Effector memory CD8-positive, alpha-beta T cell (primary cell): ENCODE results near the gene RHOBTB3.

Experiments used
- ATAC-seq: fragments of 150-1000 bp; cut with Tn5 transposase; replicated peaks from 2 replicates; pipeline ENCODE4 v1.10.0; 2021; ENCODE audit warnings: mild to moderate bottlenecking, moderate library complexity
- DNase-seq, 3 experiments: peaks; one replicate each; pipeline ENCODE4 v3.0.0; 2021
- H3K27ac Mint-ChIP-seq, 2 donors: one replicate each; pipeline ENCODE4 v1.8.0; 2022; ENCODE audit warnings: mild to moderate bottlenecking in 2 of 2, mixed read lengths in 2 of 2, moderate library complexity in 2 of 2
- H3K27me3 Mint-ChIP-seq, 2 donors: one replicate each; pipeline ENCODE4 v1.8.0; 2022; ENCODE audit warnings: mixed read lengths in 2 of 2
- H3K36me3 Mint-ChIP-seq: one replicate; pipeline ENCODE4 v1.8.0; 2022; ENCODE audit warnings: mild to moderate bottlenecking, moderate library complexity, mixed read lengths; ENCODE audit not compliant: insufficient read depth
- H3K4me1 Mint-ChIP-seq, 2 donors: one replicate each; pipeline ENCODE4 v1.8.0; 2022; ENCODE audit warnings: low read depth in 2 of 2, mixed read lengths in 2 of 2
- H3K4me3 Mint-ChIP-seq, 2 donors: one replicate each; pipeline ENCODE4 v1.8.0; 2022; ENCODE audit warnings: mild to moderate bottlenecking in 2 of 2, mixed read lengths in 2 of 2, moderate library complexity in 2 of 2
- H3K9me3 Mint-ChIP-seq, 2 donors: one replicate each; pipeline ENCODE4 v1.8.0; 2022; ENCODE audit warnings: mixed read lengths in 2 of 2

RHOBTB3 gene

DNA sequence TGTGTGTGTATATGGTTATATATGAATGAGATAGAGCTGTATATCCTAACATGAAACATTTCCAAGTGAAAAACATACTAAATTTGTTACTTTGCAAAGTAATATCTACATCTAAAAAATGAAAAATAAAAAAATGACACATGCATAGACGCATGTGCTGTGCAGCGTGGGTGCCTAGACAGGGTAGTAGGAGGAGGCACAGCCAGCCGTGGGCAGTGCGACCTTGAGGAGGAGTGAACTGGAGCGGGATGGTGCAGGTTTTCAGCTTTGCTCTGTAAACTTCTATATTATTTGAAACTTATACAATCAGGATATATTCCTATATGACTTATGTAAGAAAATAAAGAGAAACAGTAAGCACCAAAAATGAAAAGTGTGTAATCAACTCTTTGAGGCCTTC, 106.4 kb downstream of the RHOBTB3 start:
- peaks cover 8% of the 10 kb centered on the region for H3K36me3 Mint-ChIP-seq
- no peaks in the 10 kb centered on the region for H3K9me3 Mint-ChIP-seq
- DNase-seq (no peak), ATAC-seq (no peak)
- no peaks in the 10 kb centered on the region for H3K27me3 Mint-ChIP-seq
- H3K4me3 Mint-ChIP-seq: no peak overlapping the region
- peaks cover 29 to 41% of the 10 kb centered on the region in 2 donors for H3K4me1 Mint-ChIP-seq
- H3K27ac Mint-ChIP-seq: peak overlapping the region in 1 of 2 donors; percentile 96

DNA sequence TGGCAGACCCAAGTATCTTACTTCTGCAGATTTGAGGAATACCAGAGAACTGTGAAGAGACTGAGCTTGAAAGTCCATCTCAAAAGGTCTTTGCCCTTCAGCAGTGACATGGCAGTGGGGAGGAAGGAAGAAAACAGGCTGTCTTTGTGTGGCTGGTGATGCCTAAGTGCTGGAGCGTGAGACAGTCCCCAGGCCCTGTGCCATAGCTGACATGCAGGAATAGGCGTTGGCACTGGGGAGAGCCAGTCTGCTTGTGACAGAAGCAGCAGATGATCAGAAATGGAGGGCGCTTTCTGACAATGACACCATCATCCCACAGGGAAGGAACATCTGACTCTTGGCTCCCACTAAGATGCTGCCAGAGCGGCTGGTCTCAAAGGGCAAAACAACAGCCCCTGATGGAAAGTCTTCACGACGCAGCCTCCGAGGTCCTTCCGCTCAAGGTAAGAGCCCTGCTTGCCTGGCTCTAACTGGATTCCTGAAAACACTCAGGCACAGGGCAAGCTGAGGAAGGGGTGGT, 106.9 kb downstream of the RHOBTB3 start:
- no peak for DNase-seq
- Mint-ChIP-seq H3K4me3 (no peak overlapping the region), H3K4me1 (peaks cover 29 to 41% of the 10 kb centered on the region in 2 donors), H3K36me3 (peaks cover 8% of the 10 kb centered on the region), H3K27ac (peak overlapping the region in 1 of 2 donors; percentile 96), H3K9me3 (no peaks in the 10 kb centered on the region), H3K27me3 (no peaks in the 10 kb centered on the region)
- no peak for ATAC-seq

DNA sequence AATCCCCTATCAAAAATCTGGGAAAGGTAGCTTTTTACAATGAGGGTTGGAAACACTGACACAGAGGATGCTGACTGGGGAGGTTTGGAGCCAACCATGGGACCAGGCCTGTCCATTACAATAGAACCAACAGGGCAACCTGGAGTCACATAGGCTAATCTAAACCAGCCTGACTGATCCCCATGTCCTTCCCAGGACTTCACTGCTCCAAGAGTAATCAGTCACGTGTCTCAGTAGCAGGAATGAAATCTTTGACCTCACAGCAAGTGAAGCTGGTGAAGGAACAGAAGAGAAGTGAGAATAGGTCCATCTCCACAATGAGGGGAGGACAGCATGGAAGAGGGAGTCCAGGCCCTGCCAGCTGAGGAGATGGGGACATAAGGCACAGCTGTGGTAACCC, 107.4 kb downstream of the RHOBTB3 start:
- Mint-ChIP-seq H3K27ac (peak overlapping the region in 1 of 2 donors; percentile 39), H3K27me3 (no peaks in the 10 kb centered on the region), H3K4me3 (no peak overlapping the region), H3K9me3 (no peaks in the 10 kb centered on the region), H3K36me3 (peaks cover 11% of the 10 kb centered on the region), H3K4me1 (peaks cover 32 to 44% of the 10 kb centered on the region in 2 donors)
- ATAC-seq: no peak
- no peak for DNase-seq

DNA sequence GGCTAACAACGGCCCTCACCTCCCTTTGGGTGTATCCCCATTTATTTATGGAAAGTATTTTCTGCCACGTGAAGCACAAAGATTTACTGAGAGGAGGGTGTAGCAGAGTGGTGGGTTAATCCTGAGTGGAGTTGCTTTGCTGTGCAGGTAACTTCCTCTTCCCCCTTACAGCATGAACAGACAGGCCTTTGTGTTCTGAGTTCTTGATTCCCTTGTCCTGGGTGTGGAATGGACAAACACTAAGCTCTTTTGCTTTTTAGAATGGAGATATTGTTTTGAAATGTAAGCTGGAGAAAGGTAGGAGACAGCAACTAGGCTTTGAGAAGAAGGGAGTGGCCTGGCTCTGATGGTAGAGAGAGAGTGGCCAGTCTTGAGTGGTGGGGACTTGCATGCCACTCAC, 108.5 kb downstream of the RHOBTB3 start:
- Mint-ChIP-seq H3K9me3 (no peaks in the 10 kb centered on the region), H3K27ac (no peak overlapping the region), H3K4me1 (peaks cover 25 to 33% of the 10 kb centered on the region in 2 donors), H3K36me3 (peaks cover 6% of the 10 kb centered on the region), H3K27me3 (no peaks in the 10 kb centered on the region), H3K4me3 (no peak overlapping the region)
- ATAC-seq (no peak), DNase-seq (no peak)

DNA sequence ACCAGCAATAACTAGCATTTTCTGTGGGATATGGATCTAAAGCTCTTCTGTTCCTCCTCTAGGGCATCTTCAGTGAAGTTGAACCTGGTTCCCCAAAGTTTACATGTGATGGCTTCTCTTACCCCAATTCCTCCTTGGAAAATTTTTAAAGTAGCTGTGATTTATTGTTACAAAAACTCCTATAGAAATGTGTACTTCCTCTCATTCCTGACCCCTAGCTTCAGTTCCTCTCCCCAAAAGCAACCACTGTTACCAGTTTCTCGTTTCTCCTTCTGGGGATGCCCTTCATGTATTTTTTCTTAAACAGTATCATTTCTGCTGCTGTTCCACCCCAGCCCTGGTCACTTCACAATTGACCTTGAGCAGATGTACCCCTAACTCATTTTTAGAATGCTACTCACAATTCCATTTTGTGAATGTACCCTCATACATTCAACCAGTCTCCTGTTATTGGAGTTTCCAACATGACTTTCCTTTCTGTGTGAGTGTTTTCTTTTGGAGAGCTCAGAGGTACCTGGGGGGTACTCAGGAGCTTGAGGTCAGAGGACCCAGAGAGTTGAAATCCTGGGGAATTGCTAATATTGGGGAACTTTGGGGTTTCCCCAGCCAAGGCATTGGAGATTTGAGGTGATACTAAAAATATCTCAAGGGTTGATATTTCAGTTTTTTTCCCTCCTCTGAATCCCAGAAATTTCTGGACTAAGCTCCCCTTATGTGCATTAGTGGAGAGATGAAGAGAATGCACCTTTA, 110.0 kb downstream of the RHOBTB3 start:
- Mint-ChIP-seq H3K4me3 (no peak overlapping the region), H3K36me3 (peaks cover 6% of the 10 kb centered on the region), H3K4me1 (peaks cover 20 to 25% of the 10 kb centered on the region in 2 donors), H3K9me3 (no peaks in the 10 kb centered on the region), H3K27me3 (no peaks in the 10 kb centered on the region), H3K27ac (peak overlapping the region in 1 of 2 donors; percentile 5)
- ATAC-seq (no peak), DNase-seq (no peak)

DNA sequence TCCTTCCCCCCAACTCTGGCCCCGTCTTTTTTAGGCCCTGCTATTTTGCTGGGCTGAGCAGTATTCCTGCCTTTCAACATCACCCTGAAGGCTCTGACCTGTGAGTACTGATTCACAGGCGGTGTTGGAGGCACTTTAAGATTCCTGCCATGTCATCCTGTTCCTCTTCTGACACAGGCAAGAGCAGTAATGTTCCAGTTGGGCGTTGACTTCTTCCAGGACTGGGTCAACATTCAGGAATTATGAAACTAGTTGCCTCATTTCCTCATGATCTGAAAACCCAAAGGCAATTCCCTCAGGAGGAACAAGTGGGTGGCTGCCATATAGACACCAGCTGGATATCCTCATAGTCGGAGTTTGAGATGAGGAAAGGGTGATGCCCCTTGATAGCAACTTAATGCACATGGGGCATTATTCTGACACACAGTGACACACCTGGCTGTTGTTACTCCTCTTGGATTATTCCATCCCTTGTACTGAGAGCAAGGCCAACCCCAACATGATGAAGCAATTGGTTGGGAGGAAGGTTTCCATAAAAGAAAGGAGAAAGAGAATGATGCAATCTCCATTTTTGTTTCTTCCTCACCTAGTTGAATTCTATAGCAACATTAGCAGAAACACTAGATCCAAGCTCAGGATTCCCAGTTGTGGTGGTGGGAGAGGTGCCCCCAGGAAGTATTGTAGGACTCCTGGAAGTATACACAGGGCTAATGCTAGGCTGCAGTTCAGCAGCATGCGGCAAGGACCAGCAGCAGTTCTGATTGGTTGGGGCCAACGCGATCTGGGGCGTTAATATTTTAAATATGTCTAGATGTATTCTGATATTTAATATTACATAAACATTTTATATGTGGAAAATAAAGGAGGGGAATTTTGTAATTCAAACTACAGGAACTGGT, 111.0 kb downstream of the RHOBTB3 start:
- Mint-ChIP-seq H3K27me3 (no peaks in the 10 kb centered on the region), H3K4me1 (peaks cover 18 to 19% of the 10 kb centered on the region in 2 donors), H3K27ac (peak overlapping the region in 1 of 2 donors; percentile 90), H3K4me3 (peak overlapping the region in 1 of 2 donors; percentile 47), H3K9me3 (no peaks in the 10 kb centered on the region), H3K36me3 (peaks cover 6% of the 10 kb centered on the region)
- no peak for ATAC-seq
- DNase-seq: no peak

DNA sequence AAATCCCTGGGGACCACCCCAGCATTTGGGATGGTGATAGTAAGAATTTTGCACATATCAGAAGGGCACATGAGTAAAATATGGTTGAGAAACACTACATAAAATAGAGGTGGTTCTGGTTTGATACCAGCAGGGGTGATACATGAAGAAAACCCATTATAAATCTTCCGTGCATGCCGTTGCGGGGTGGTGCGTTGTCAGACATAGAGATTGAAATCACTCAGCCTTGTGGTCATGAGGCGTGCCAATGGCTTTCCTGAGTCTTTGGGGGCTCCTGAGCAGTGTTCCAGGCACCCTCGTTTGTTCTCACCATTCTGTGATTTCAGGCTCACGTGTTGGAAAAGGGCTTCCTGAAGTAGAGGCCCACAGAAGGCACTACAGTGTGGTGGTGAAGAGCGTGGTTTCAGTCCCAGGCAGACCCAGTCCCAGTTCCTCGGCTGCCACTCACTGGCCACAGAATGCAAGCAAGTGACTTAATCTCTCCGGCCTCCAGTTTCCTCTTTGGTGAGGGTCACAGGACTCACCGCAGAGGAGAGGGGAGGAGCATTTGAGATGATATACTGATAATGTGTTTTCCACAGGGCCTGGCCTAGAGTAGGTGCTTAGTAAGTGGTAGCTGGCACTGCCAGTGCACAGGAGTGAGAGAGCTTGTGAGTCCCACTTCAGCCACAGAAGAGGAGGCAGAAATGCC, 111.9 kb downstream of the RHOBTB3 start:
- peak overlapping the region; percentile 47 to 69 for H3K4me3 Mint-ChIP-seq
- ATAC-seq (peak; percentile 80), DNase-seq (peak; percentile 17 to 34 (median 30))
- peaks cover 6% of the 10 kb centered on the region for H3K36me3 Mint-ChIP-seq
- no peaks in the 10 kb centered on the region for H3K9me3 Mint-ChIP-seq
- no peaks in the 10 kb centered on the region for H3K27me3 Mint-ChIP-seq
- peak overlapping the region; percentile 59 to 90 for H3K27ac Mint-ChIP-seq
- H3K4me1 Mint-ChIP-seq: peaks cover 13 to 18% of the 10 kb centered on the region in 2 donors

DNA sequence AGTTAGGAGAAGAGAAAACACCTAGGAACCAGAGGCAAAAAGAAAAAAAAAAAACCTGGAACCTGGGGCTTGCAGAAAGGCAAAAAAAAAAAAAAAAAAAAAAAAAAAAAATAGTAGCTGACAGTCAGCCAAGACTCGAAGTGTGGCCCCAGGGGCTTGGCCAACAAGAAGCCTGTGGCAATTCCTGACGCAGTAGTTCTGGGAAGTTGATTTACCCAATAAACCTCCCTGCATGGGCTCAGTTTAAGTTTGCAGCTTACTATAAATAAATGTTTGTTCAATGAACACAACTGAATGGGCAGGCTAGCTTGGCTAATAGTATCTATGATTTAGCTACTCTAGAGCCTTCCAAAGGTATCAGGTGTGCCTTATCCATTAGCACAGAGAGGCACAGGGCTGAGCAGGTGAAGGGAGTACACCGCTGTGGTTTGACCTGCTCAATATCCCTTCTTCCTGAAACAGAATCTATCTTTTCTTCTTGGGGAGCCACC, 112.6 kb downstream of the RHOBTB3 start:
- Mint-ChIP-seq H3K4me1 (peaks cover 13 to 15% of the 10 kb centered on the region in 2 donors), H3K36me3 (peaks cover 3% of the 10 kb centered on the region), H3K27me3 (no peaks in the 10 kb centered on the region), H3K9me3 (no peaks in the 10 kb centered on the region), H3K27ac (peak overlapping the region in 1 of 2 donors; percentile 90), H3K4me3 (peak overlapping the region in 1 of 2 donors; percentile 69)
- no peak for DNase-seq
- ATAC-seq: no peak

DNA sequence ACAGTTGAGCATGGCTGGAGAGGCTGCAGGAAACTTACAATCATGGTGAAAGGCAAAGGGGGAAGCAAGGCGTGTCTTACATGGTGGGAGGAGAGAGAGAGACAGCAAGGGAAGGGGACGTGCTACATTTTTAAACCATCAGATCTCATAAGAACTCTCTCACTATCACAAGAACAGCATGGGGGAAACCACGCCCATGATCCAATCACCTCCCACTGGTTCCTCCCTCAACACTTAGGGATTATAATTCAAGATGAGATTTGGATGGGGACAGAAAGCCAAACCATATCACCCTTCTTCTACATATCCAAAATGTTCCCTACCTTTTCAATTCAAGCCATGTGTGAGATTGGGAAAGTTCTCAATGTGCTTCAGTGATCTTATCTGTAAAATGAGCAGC, 114.3 kb downstream of the RHOBTB3 start:
- Mint-ChIP-seq H3K4me1 (peaks cover 13% of the 10 kb centered on the region in 2 donors), H3K27me3 (no peaks in the 10 kb centered on the region), H3K4me3 (no peak overlapping the region), H3K9me3 (no peaks in the 10 kb centered on the region), H3K36me3 (peaks cover 3% of the 10 kb centered on the region), H3K27ac (no peak overlapping the region)
- no peak for DNase-seq
- no peak for ATAC-seq
